SK-N-SH (cell line): Measurements from ENCODE around the gene ZFP36L1. TPM values are rescaled to one million over a fixed set of nuclear protein-coding genes. Genes with fewer than 3 reads are reported as not detected.

Experiments
- CTCF ChIA-PET: fragments of 300-600, 350-600 bp; formaldehyde crosslinking; extraction: SDS; loops from one replicate; lab custom pipeline; 2021; lab: Yijun Ruan, JAX
- POLR2A ChIA-PET: fragments of 350-600 bp; sonication (Branson Sonifier 250); formaldehyde crosslinking; extraction: SDS; loops from one replicate; lab custom pipeline; 2020; ENCODE audit warnings: antibody characterized with exemption, inconsistent platforms; lab: Yijun Ruan, JAX
- DNase-seq: peaks from one replicate; pipeline ENCODE4 v3.0.0; 2012
- H2AFZ ChIP-seq: fragments of 200-600 bp; sonication (generic); 2 replicates; pipeline ENCODE4 v1.8.1; 2016; ENCODE audit warnings: antibody characterized with exemption, mild to moderate bottlenecking, low read depth
- H3F3A ChIP-seq: fragments of 200-600 bp; sonication (generic); replicated peaks from 2 replicates; pipeline ENCODE3; 2016; ENCODE audit warnings: antibody characterized with exemption, mild to moderate bottlenecking; ENCODE audit not compliant: insufficient read depth
- H3K27ac ChIP-seq, 2 experiments: fragments of 200-500 bp in 1 of 2; fragments of 200-600 bp in 1 of 2; sonication (Bioruptor generic) in 1 of 2; sonication (generic), shearing (Covaris generic) in 1 of 2; 2 replicates each; pipeline versions ENCODE4 v1.5.1 to v1.6.1; 2014 to 2016; ENCODE audit warnings: low read depth in 2 of 2, inconsistent platforms in 1 of 2, low read length in 1 of 2, mild to moderate bottlenecking in 1 of 2, mixed read lengths in 1 of 2
- H3K27me3 ChIP-seq: fragments of 200-600 bp; sonication (generic), shearing (Covaris generic); 2 replicates; pipeline ENCODE4 v1.6.1; 2016; ENCODE audit warnings: mixed run types; ENCODE audit not compliant: insufficient read depth
- H3K36me3 ChIP-seq, 2 experiments: fragments of 200-500 bp in 1 of 2; fragments of 200-600 bp in 1 of 2; sonication (Bioruptor generic) in 1 of 2; sonication (generic) in 1 of 2; replicated peaks in 1 of 2; 2 replicates each; pipeline versions ENCODE3 to v1.5.1; 2014 to 2016; ENCODE audit warnings: low read length in 1 of 2, mild to moderate bottlenecking in 1 of 2; ENCODE audit not compliant: insufficient read depth in 2 of 2, control insufficient read depth in 1 of 2
- H3K4me1 ChIP-seq, 2 experiments: fragments of 200-500 bp in 1 of 2; fragments of 200-600 bp in 1 of 2; sonication (Bioruptor generic) in 1 of 2; sonication (generic), shearing (Covaris generic) in 1 of 2; 2 replicates each; pipeline versions ENCODE4 v1.5.1 to v1.6.1; 2014 to 2016; ENCODE audit warnings: low read depth in 1 of 2, low read length in 1 of 2, mixed run types in 1 of 2; ENCODE audit not compliant: insufficient read depth in 2 of 2, control insufficient read depth in 1 of 2
- H3K4me2 ChIP-seq: fragments of 200-600 bp; sonication (generic), shearing (Covaris generic); 2 replicates; pipeline ENCODE4 v1.6.1; 2017; ENCODE audit warnings: mixed run types
- H3K4me3 ChIP-seq, 2 experiments: fragments of 200-500 bp in 1 of 2; fragments of 200-600 bp in 1 of 2; sonication (Bioruptor generic) in 1 of 2; sonication (generic), shearing (Covaris generic) in 1 of 2; 2 replicates each; pipeline versions ENCODE4 v1.5.1 to v1.8.1; 2014 to 2016; ENCODE audit warnings: low read depth in 2 of 2, inconsistent platforms in 1 of 2, low read length in 1 of 2, mild to moderate bottlenecking in 1 of 2, mixed read lengths in 1 of 2, moderate library complexity in 1 of 2
- H3K79me2 ChIP-seq: fragments of 200-600 bp; sonication (generic); 2 replicates; pipeline ENCODE4 v1.8.1; 2017; ENCODE audit warnings: mild to moderate bottlenecking; ENCODE audit not compliant: insufficient read depth
- H3K9ac ChIP-seq: fragments of 200-600 bp; sonication (generic); 2 replicates; pipeline ENCODE4 v1.6.1; 2017; ENCODE audit warnings: mixed run types
- H3K9me2 ChIP-seq: fragments of 200-600 bp; sonication (generic); 2 replicates; pipeline ENCODE4 v1.6.1; 2017; ENCODE audit warnings: mixed run types
- H3K9me3 ChIP-seq: fragments of 200-600 bp; sonication (generic); 2 replicates; pipeline ENCODE4 v1.6.1; 2017; ENCODE audit warnings: mixed run types, mild to moderate bottlenecking, moderate library complexity
- H4K20me1 ChIP-seq: fragments of 200-600 bp; sonication (generic); 2 replicates; pipeline ENCODE4 v1.6.1; 2017; ENCODE audit warnings: mild to moderate bottlenecking, mixed run types; ENCODE audit not compliant: insufficient read depth
- CHD2 ChIP-seq: fragments of 150-350 bp; IDR thresholded peaks from 2 replicates; pipeline ENCODE4 v1.6.1; 2018; ENCODE audit warnings: low read length; ENCODE audit not compliant: partially characterized antibody
- CTCF ChIP-seq: fragments of 200-600 bp; sonication (generic); IDR thresholded peaks from 2 replicates; pipeline ENCODE4 v1.6.1; 2017; ENCODE audit warnings: antibody characterized with exemption, mild to moderate bottlenecking, moderate library complexity
- EP300 ChIP-seq, 2 experiments: IDR thresholded peaks; 2 replicates each; pipeline versions ENCODE4 v1.4.0 to v1.6.1; 2012; ENCODE audit warnings: borderline replicate concordance in 1 of 2, low read depth in 1 of 2, low read length in 1 of 2
- EZH2phosphoT487 ChIP-seq: fragments of 200-600 bp; sonication (generic); IDR thresholded peaks from 2 replicates; pipeline ENCODE4 v1.6.1; 2017; ENCODE audit warnings: low read depth, mixed run types, mild to moderate bottlenecking, antibody characterized with exemption, moderate library complexity, borderline replicate concordance
- FOXM1 ChIP-seq: IDR thresholded peaks from 2 replicates; pipeline ENCODE4 v1.4.0; 2012; ENCODE audit warnings: low read depth, mild to moderate bottlenecking
- GABPA ChIP-seq: IDR thresholded peaks from 2 replicates; pipeline ENCODE4 v1.4.0; 2012; ENCODE audit warnings: low read depth, mild to moderate bottlenecking
- GATA2 ChIP-seq: sonication (generic); formaldehyde crosslinking; IDR thresholded peaks from 2 replicates; pipeline ENCODE4 v1.5.0; 2020; ENCODE audit warnings: mild to moderate bottlenecking, missing genetic modification reagents
- IRF3 ChIP-seq: fragments of 150-350 bp; IDR thresholded peaks from 2 replicates; pipeline ENCODE4 v1.6.1; 2016; ENCODE audit warnings: mild to moderate bottlenecking, low read depth, low read length
- MAX ChIP-seq: IDR thresholded peaks from 2 replicates; pipeline ENCODE4 v1.4.0; 2012; ENCODE audit warnings: low read depth
- MXI1 ChIP-seq: IDR thresholded peaks from 2 replicates; pipeline ENCODE4 v1.6.1; 2012; ENCODE audit warnings: mild to moderate bottlenecking, low read depth, low read length, improper control_type of control experiment
- NFIC ChIP-seq: IDR thresholded peaks from 2 replicates; pipeline ENCODE4 v1.4.0; 2012; ENCODE audit warnings: borderline replicate concordance
- NRF1 ChIP-seq: IDR thresholded peaks from 2 replicates; pipeline ENCODE4 v1.6.1; 2012; ENCODE audit warnings: low read depth, mild to moderate bottlenecking, low read length
- PBX3 ChIP-seq: IDR thresholded peaks from 2 replicates; pipeline ENCODE4; 2012
- POLR2AphosphoS5 ChIP-seq: IDR thresholded peaks from 2 replicates; pipeline ENCODE4 v1.6.1; 2012; ENCODE audit warnings: low read depth, low read length
- RAD21 ChIP-seq: IDR thresholded peaks from 2 replicates; pipeline ENCODE4 v1.6.1; 2012; ENCODE audit warnings: mild to moderate bottlenecking, low read length
- RCOR1 ChIP-seq: fragments of 150-350 bp; IDR thresholded peaks from 2 replicates; pipeline ENCODE4 v1.6.1; 2017; ENCODE audit warnings: antibody characterized with exemption, low read length
- TCF12 ChIP-seq: IDR thresholded peaks from 2 replicates; pipeline ENCODE4 v1.4.0; 2012
- TEAD4 ChIP-seq: IDR thresholded peaks from 2 replicates; pipeline ENCODE4 v1.4.0; 2012; ENCODE audit warnings: mild to moderate bottlenecking, borderline replicate concordance; ENCODE audit not compliant: insufficient read depth
- WGBS: methylation state at CpG from one replicate; pipeline ENCODE4 v1.1.6; 2017; ENCODE audit warnings: low lambda C conversion rate; 5-methylcytosine and 5-hydroxymethylcytosine counted together
- polyA plus RNA-seq, 3 experiments: library from polyadenylated mRNA; depleted of rRNA; stranded (reverse); fragments of >200 nt; gene quantifications; 2 replicates each; pipeline ENCODE4 v1.2.3, GENCODE V29; 2012

ZFP36L1 gene
- polyA plus RNA-seq, 1 of the 3 experiments (the other 2 are of a cell fraction) = 16.5 TPM

- ChIA-PET POLR2A (no interaction called here), CTCF (interaction anchor here (1.3 to 1.5 kb wide), 2 partner anchors 15 to 17 kb away, joined by 6 to 7 read pairs; no protein-coding TSS in a partner anchor)
- WGBS = 92% methylated on average over 6 of the region's 6 CpGs
These were observed 20.0 kb downstream of the ZFP36L1 start for GRCh38 chr14:68772761-68773381.

More at GRCh38 chr14:68772761-68773381, 20.0 kb downstream of the ZFP36L1 start:
- Histone ChIP-seq H3K9me2 (no peaks in the 10 kb centered on the region), H2AFZ (no peak overlapping the region), H4K20me1 (no peaks in the 10 kb centered on the region), H3K4me1 (no peaks in the 10 kb centered on the region), H3K9ac (no peak overlapping the region), H3F3A (peaks cover 5% of the 10 kb centered on the region), H3K27me3 (no peaks in the 10 kb centered on the region), H3K36me3 (no peaks in the 10 kb centered on the region), H3K4me2 (no peak overlapping the region), H3K27ac (no peak overlapping the region), H3K9me3 (no peaks in the 10 kb centered on the region), H3K4me3 (no peak overlapping the region), H3K79me2 (no peaks in the 10 kb centered on the region)
- no peak for TF ChIP-seq EP300 (IDR thresholded peaks at IDR 0.05; ENCODE audit: borderline replicate concordance in 1 of 2, low read depth in 1 of 2, low read length in 1 of 2)
- TF ChIP-seq RCOR1 = no peak
- TF ChIP-seq EZH2phosphoT487 = no peak
- no peak for TF ChIP-seq NRF1
- no peak for TF ChIP-seq MAX
- no peak for TF ChIP-seq PBX3
- no peak for TF ChIP-seq IRF3
- TF ChIP-seq GABPA = no peak
- TF ChIP-seq CTCF = no peak
- no peak for TF ChIP-seq CHD2
- no peak for TF ChIP-seq GATA2 (CRISPR knock-in tag)
- no peak for TF ChIP-seq RAD21
- TF ChIP-seq FOXM1 = no peak
- no peak for TF ChIP-seq MXI1
- TF ChIP-seq NFIC = no peak
- no peak for TF ChIP-seq TEAD4
- no peak for TF ChIP-seq POLR2AphosphoS5
- no peak for TF ChIP-seq TCF12
- no peak for DNase-seq
